ENCODE measurements around the gene SPPL3.

SPPL3 gene

GRCh38 chr12:120846721-120847120, 57.4 kb downstream of the SPPL3 start:
- TF ChIP-seq ZNF70 (CRISPR knock-in tag; IDR thresholded peaks at IDR 0.05): no peak
- no peak for TF ChIP-seq ZC3H10 (CRISPR knock-in tag; IDR thresholded peaks at IDR 0.05)
- TF ChIP-seq ZNF8 (CRISPR knock-in tag; IDR thresholded peaks at IDR 0.05): no peak
- TF ChIP-seq SNAI2 (CRISPR knock-in tag; IDR thresholded peaks at IDR 0.05): no peak
- TF ChIP-seq CSDC2 (CRISPR knock-in tag; IDR thresholded peaks at IDR 0.05): no peak
- TF ChIP-seq POU6F1 (CRISPR knock-in tag; IDR thresholded peaks at IDR 0.05; ENCODE audit: borderline replicate concordance, low read depth): no peak
- no peak for TF ChIP-seq PATZ1 (CRISPR knock-in tag; IDR thresholded peaks at IDR 0.05; ENCODE audit: borderline replicate concordance)
- no peak for TF ChIP-seq CREB5 (CRISPR knock-in tag; IDR thresholded peaks at IDR 0.05; ENCODE audit: low read depth)
- no peak for TF ChIP-seq TCF4 (CRISPR knock-in tag; IDR thresholded peaks at IDR 0.05; ENCODE audit: borderline replicate concordance)
- no peak for TF ChIP-seq ARNTL (CRISPR knock-in tag; IDR thresholded peaks at IDR 0.05; ENCODE audit: borderline replicate concordance, low read depth)
- TF ChIP-seq ESRRG (CRISPR knock-in tag; IDR thresholded peaks at IDR 0.05): no peak
- no peak for TF ChIP-seq ISL1 (CRISPR knock-in tag; IDR thresholded peaks at IDR 0.05)
- no peak for TF ChIP-seq OSR1 (CRISPR knock-in tag; IDR thresholded peaks at IDR 0.05)
- TF ChIP-seq TSHZ2 (CRISPR knock-in tag; IDR thresholded peaks at IDR 0.05): no peak
- TF ChIP-seq TOX (CRISPR knock-in tag; IDR thresholded peaks at IDR 0.05; ENCODE audit: borderline replicate concordance): no peak

GRCh38 chr12:120845696-120846095, 58.5 kb downstream of the SPPL3 start:
- ATAC-seq: no peak
- no peak for TF ChIP-seq PATZ1 (CRISPR knock-in tag; IDR thresholded peaks at IDR 0.05; ENCODE audit: borderline replicate concordance)
- no peak for TF ChIP-seq SNAI2 (CRISPR knock-in tag; IDR thresholded peaks at IDR 0.05)
- no peak for TF ChIP-seq ARNTL (CRISPR knock-in tag; IDR thresholded peaks at IDR 0.05; ENCODE audit: borderline replicate concordance, low read depth)
- no peak for TF ChIP-seq TSHZ2 (CRISPR knock-in tag; IDR thresholded peaks at IDR 0.05)
- no peak for TF ChIP-seq CSRNP3 (CRISPR knock-in tag; IDR thresholded peaks at IDR 0.05)
- no peak for TF ChIP-seq ZFP30 (CRISPR knock-in tag; IDR thresholded peaks at IDR 0.05)
- TF ChIP-seq ZFP3 (CRISPR knock-in tag; IDR thresholded peaks at IDR 0.05): no peak
- TF ChIP-seq OSR1 (CRISPR knock-in tag; IDR thresholded peaks at IDR 0.05): no peak
- TF ChIP-seq ESRRG (CRISPR knock-in tag; IDR thresholded peaks at IDR 0.05): no peak
- no peak for TF ChIP-seq CSDC2 (CRISPR knock-in tag; IDR thresholded peaks at IDR 0.05)
- no peak for TF ChIP-seq ZNF565 (CRISPR knock-in tag; conservative IDR thresholded peaks at IDR 0.05; ENCODE audit: low read depth)
- TF ChIP-seq ZNF8 (CRISPR knock-in tag; IDR thresholded peaks at IDR 0.05): no peak

More at GRCh38 chr12:120846721-120847120, 57.4 kb downstream of the SPPL3 start:
- no peak for ATAC-seq

Data from SK-N-SH treated with all-trans-retinoic acid at 6 μM for 48 hours (cell line).